Esophagus squamous epithelium (tissue), 4 donors: ENCODE data around the gene CENPP.

Experiments
- CTCF ChIP-seq, 6 experiments: fragments of 450-650 bp in 4 of 6; fragments of 200-600 bp in 2 of 6; sonication (generic) in 2 of 6; IDR thresholded peaks; one replicate each; pipeline ENCODE4 v1.5.1; 2016 to 2019; ENCODE audit warnings: antibody characterized with exemption in 6 of 6, mild to moderate bottlenecking in 4 of 6, moderate library complexity in 4 of 6
- POLR2A ChIP-seq, 4 donors: fragments of 450-650 bp; IDR thresholded peaks; one replicate each; pipeline ENCODE4 v1.6.1; 2017; ENCODE audit warnings: antibody characterized with exemption in 4 of 4, mild to moderate bottlenecking in 4 of 4, moderate library complexity in 3 of 4

DNA sequence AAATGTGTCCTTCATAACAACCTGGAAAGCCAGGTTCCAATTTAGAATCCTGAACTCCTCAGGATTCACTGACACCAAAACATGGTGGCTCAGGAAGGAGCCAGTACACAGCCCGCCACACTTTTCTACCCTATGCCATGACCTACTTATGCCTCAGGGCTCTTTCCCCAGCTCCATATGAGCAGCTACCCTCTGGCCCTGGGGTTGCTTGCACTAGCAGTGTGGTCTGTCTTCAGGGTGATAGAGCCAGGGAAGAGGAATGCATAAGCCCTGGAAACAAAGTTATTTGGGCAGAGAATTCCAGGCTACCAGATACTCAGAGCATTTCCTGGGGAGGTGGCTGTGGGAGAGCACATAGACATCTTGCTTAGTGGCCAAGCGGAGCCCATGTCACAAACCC is 225.0 kb downstream of the CENPP start:
- TF ChIP-seq CTCF (IDR thresholded peaks at IDR 0.05) = no peak
- no peak for TF ChIP-seq POLR2A (IDR thresholded peaks at IDR 0.05)
